ENCODE data around the gene CLDN6.

DNA sequence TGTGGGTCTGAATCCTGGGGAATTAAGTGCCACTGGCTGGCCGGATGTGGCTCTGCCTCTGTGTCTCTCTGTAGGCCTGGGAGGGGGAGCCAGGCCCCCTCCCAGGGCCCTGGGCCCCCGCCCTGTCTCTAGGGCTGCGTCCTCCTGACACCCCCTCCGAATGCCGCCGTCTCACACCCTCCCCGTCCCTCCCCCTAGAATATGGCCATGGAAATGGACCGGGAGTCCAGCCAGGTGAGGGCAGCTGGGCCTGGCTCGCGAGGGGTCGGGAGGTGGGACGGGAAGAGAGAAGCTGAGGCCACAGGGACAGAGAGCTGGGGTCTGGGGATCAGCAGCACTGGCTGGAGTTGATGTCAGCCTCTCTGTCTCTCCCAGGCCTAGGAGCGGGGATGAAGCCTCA, 21.7 kb downstream of the CLDN6 start:
- TF ChIP-seq, protein P1, sequence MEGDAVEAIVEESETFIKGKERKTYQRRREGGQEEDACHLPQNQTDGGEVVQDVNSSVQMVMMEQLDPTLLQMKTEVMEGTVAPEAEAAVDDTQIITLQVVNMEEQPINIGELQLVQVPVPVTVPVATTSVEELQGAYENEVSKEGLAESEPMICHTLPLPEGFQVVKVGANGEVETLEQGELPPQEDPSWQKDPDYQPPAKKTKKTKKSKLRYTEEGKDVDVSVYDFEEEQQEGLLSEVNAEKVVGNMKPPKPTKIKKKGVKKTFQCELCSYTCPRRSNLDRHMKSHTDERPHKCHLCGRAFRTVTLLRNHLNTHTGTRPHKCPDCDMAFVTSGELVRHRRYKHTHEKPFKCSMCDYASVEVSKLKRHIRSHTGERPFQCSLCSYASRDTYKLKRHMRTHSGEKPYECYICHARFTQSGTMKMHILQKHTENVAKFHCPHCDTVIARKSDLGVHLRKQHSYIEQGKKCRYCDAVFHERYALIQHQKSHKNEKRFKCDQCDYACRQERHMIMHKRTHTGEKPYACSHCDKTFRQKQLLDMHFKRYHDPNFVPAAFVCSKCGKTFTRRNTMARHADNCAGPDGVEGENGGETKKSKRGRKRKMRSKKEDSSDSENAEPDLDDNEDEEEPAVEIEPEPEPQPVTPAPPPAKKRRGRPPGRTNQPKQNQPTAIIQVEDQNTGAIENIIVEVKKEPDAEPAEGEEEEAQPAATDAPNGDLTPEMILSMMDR (conservative IDR thresholded peaks at IDR 0.05 in 1 of 2, IDR thresholded peaks at IDR 0.05 in 1 of 2; ENCODE audit: extremely low read depth in 1 of 2, insufficient read depth in 1 of 2, low read depth in 1 of 2, low read length in 2 of 2) = no peak
- no peak for TF ChIP-seq EZH2 (IDR thresholded peaks at IDR 0.05; ENCODE audit: borderline replicate concordance, low read length)

Data from mammary epithelial cell (primary cell).